HL-60 (cell line): Measurements from ENCODE around the gene CAMKK2.

Experiments used
- GABPA ChIP-seq: IDR thresholded peaks from 2 replicates; pipeline ENCODE4 v1.6.1; 2012; ENCODE audit warnings: low read depth
- POLR2AphosphoS5 ChIP-seq: IDR thresholded peaks from 2 replicates; pipeline ENCODE4 v1.6.1; 2012; ENCODE audit warnings: low read depth
- SPI1 ChIP-seq: IDR thresholded peaks from 2 replicates; pipeline ENCODE4 v1.6.1; 2012; ENCODE audit warnings: low read depth, mild to moderate bottlenecking, borderline replicate concordance
- TF ChIP-seq, protein P1 (sequence below): IDR thresholded peaks from one replicate; pipeline ENCODE4 v1.5.1; 2011; ENCODE audit warnings: low read length, control low read depth, inconsistent platforms; ENCODE audit not compliant: insufficient read depth
- TF ChIP-seq, protein P2 (sequence below): IDR thresholded peaks from 2 replicates; pipeline ENCODE4 v1.6.1; 2012; ENCODE audit warnings: low read depth; ENCODE audit not compliant: insufficient replicate concordance

- TF ChIP-seq, protein P1, sequence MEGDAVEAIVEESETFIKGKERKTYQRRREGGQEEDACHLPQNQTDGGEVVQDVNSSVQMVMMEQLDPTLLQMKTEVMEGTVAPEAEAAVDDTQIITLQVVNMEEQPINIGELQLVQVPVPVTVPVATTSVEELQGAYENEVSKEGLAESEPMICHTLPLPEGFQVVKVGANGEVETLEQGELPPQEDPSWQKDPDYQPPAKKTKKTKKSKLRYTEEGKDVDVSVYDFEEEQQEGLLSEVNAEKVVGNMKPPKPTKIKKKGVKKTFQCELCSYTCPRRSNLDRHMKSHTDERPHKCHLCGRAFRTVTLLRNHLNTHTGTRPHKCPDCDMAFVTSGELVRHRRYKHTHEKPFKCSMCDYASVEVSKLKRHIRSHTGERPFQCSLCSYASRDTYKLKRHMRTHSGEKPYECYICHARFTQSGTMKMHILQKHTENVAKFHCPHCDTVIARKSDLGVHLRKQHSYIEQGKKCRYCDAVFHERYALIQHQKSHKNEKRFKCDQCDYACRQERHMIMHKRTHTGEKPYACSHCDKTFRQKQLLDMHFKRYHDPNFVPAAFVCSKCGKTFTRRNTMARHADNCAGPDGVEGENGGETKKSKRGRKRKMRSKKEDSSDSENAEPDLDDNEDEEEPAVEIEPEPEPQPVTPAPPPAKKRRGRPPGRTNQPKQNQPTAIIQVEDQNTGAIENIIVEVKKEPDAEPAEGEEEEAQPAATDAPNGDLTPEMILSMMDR = no peak
- TF ChIP-seq, protein P2, sequence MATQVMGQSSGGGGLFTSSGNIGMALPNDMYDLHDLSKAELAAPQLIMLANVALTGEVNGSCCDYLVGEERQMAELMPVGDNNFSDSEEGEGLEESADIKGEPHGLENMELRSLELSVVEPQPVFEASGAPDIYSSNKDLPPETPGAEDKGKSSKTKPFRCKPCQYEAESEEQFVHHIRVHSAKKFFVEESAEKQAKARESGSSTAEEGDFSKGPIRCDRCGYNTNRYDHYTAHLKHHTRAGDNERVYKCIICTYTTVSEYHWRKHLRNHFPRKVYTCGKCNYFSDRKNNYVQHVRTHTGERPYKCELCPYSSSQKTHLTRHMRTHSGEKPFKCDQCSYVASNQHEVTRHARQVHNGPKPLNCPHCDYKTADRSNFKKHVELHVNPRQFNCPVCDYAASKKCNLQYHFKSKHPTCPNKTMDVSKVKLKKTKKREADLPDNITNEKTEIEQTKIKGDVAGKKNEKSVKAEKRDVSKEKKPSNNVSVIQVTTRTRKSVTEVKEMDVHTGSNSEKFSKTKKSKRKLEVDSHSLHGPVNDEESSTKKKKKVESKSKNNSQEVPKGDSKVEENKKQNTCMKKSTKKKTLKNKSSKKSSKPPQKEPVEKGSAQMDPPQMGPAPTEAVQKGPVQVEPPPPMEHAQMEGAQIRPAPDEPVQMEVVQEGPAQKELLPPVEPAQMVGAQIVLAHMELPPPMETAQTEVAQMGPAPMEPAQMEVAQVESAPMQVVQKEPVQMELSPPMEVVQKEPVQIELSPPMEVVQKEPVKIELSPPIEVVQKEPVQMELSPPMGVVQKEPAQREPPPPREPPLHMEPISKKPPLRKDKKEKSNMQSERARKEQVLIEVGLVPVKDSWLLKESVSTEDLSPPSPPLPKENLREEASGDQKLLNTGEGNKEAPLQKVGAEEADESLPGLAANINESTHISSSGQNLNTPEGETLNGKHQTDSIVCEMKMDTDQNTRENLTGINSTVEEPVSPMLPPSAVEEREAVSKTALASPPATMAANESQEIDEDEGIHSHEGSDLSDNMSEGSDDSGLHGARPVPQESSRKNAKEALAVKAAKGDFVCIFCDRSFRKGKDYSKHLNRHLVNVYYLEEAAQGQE = no peak
- TF ChIP-seq POLR2AphosphoS5 = no peak
- TF ChIP-seq GABPA = no peak
- no peak for TF ChIP-seq SPI1
Observed at GRCh38 chr12:121251838-121252237, 44.7 kb downstream of the CAMKK2 start.
